GM12878 (cell line): ENCODE data around the gene BPIFB4.

Experiments
- FOXM1 ChIP-seq: IDR thresholded peaks from 2 replicates; pipeline ENCODE4 v1.6.1; 2012; ENCODE audit warnings: low read depth, mild to moderate bottlenecking, inconsistent platforms, low read length, moderate library complexity
- MTA2 ChIP-seq: fragments of 450-650 bp; IDR thresholded peaks from 2 replicates; pipeline ENCODE4 v1.6.1; 2016; ENCODE audit warnings: low read depth, mild to moderate bottlenecking, moderate library complexity
- PAX5 ChIP-seq: IDR thresholded peaks from 2 replicates; pipeline ENCODE4 v1.6.1; 2011; ENCODE audit warnings: low read depth, low read length, borderline replicate concordance
- RCOR1 ChIP-seq: conservative IDR thresholded peaks from 2 replicates; pipeline ENCODE4 v1.6.1; 2012; ENCODE audit warnings: low read depth, low read length, improper control_type of control experiment
- WRNIP1 ChIP-seq: IDR thresholded peaks from 2 replicates; pipeline ENCODE4 v1.6.1; 2011; ENCODE audit warnings: low read depth, low read length, improper control_type of control experiment, borderline replicate concordance
- ZNF274 ChIP-seq: IDR thresholded peaks from one replicate; pipeline ENCODE4 v1.8.0; 2011; ENCODE audit not compliant: insufficient read length, insufficient read depth

DNA sequence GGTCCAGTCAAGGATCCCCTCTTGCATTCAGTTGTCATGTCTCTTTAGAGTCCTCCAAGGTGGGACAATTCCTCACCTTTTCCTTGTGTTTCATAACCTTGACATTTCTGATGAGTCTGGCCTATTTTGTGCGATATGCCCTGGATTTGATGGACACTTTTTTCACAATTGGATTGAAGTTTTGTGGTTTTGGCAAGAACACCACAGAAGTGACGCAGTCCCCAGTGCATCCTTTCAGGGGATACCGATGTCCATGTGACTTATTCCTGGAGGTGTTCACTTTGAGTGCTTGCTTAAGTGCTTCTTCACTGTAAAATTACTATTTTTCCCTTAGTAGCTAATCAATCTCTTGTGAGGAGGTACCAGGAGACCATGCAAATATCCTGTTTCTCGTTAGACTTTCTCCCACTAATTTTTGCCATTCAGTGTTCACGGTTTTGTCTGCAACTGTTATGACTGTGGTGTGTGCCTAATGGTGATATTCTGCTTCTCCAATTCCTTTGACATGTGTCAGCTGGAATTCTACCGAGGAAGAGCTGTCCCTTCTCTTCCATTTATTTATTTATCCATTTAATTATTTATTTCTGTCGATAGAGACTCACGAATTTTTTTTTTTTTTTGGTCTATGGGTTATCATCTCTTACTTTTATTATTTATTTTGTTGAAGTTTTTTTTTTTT lies 30.8 kb downstream of the BPIFB4 start:
- TF ChIP-seq PAX5 (no peak), WRNIP1 (no peak), FOXM1 (no peak), ZNF274 (no peak), MTA2 (no peak), RCOR1 (no peak)
